H1 (cell line): ENCODE results near the gene LAG3. TPM values are rescaled to one million over a fixed set of nuclear protein-coding genes. Genes with fewer than 3 reads are reported as not detected.

Experiments
- CTCF ChIA-PET: fragments of 300-600 bp; sonication (Branson Sonifier 250); formaldehyde crosslinking; loops from one replicate; lab custom pipeline; 2021; ENCODE audit not compliant: partially characterized antibody; lab: Charles Lee
- POLR2A ChIA-PET: fragments of 300-600 bp; sonication (Branson Sonifier 250); formaldehyde crosslinking; loops from one replicate; lab custom pipeline; 2021; ENCODE audit warnings: inconsistent platforms; ENCODE audit not compliant: partially characterized antibody; lab: Charles Lee
- DNase-seq, 2 experiments: peaks; one replicate each; pipeline versions ENCODE4 v3.0.0 to v3.0.0-alpha.2; 2010 to 2022; ENCODE audit warnings: low spot score in 2 of 2, low read depth in 1 of 2, mixed read lengths in 1 of 2
- FAIRE-seq: peaks from 2 replicates; lab custom pipeline; 2011; peaks lifted over from hg19 to GRCh38; lab: Jason Lieb, UNC
- H2AFZ ChIP-seq: 2 replicates; pipeline ENCODE4 v1.8.1; 2012; ENCODE audit warnings: low read length, inconsistent platforms
- H2AK5ac ChIP-seq: 2 replicates; pipeline ENCODE4 v1.6.1; 2013; ENCODE audit warnings: low read depth, low read length
- H2BK120ac ChIP-seq: replicated peaks from 2 replicates; pipeline ENCODE3; 2013; ENCODE audit warnings: low read depth, low read length, inconsistent platforms
- H2BK12ac ChIP-seq: 2 replicates; pipeline ENCODE4 v1.6.1; 2013; ENCODE audit warnings: low read depth, low read length
- H2BK15ac ChIP-seq: 2 replicates; pipeline ENCODE4 v1.6.1; 2013; ENCODE audit warnings: low read length
- H2BK20ac ChIP-seq: 2 replicates; pipeline ENCODE4 v1.6.1; 2013; ENCODE audit warnings: low read length
- H2BK5ac ChIP-seq: 2 replicates; pipeline ENCODE4 v1.6.1; 2013; ENCODE audit warnings: low read depth, low read length
- H3K14ac ChIP-seq: 2 replicates; pipeline ENCODE4 v1.6.1; 2013; ENCODE audit warnings: inconsistent platforms; ENCODE audit not compliant: insufficient read length
- H3K18ac ChIP-seq: 2 replicates; pipeline ENCODE4 v1.6.1; 2013; ENCODE audit warnings: low read length; ENCODE audit errors: extremely low read depth
- H3K23ac ChIP-seq: 2 replicates; pipeline ENCODE4 v1.6.1; 2013; ENCODE audit warnings: inconsistent platforms; ENCODE audit not compliant: insufficient read length
- H3K23me2 ChIP-seq: 2 replicates; pipeline ENCODE4 v1.6.1; 2013; ENCODE audit warnings: low read depth, low read length
- H3K27ac ChIP-seq: 2 replicates; pipeline ENCODE4 v1.6.1; 2011; ENCODE audit warnings: low read depth, low read length, inconsistent platforms
- H3K27me3 ChIP-seq, 4 experiments: replicated peaks in 1 of 4; 1 replicate in 1 of 4; 2 replicates in 3 of 4; pipeline versions ENCODE4 v1.6.1 to v1.8.1; 2011 to 2013; ENCODE audit warnings: low read length in 3 of 4, mild to moderate bottlenecking in 3 of 4, inconsistent platforms in 2 of 4, mixed read lengths in 2 of 4, moderate library complexity in 1 of 4; ENCODE audit not compliant: control insufficient read depth in 3 of 4, insufficient read depth in 3 of 4; ENCODE audit errors: extremely low read depth in 1 of 4
- H3K36me3 ChIP-seq, 4 experiments: 2 replicates each; pipeline versions ENCODE4 v1.6.1 to v1.8.1; 2011 to 2013; ENCODE audit warnings: mild to moderate bottlenecking in 4 of 4, low read length in 3 of 4, moderate library complexity in 2 of 4, control low read depth in 1 of 4, inconsistent platforms in 1 of 4; ENCODE audit not compliant: insufficient read depth in 4 of 4, control insufficient read depth in 2 of 4
- H3K4ac ChIP-seq: replicated peaks from 2 replicates; pipeline ENCODE3; 2013; ENCODE audit warnings: low read length, low read depth, mixed read lengths, inconsistent platforms; ENCODE audit not compliant: insufficient read length
- H3K4me1 ChIP-seq, 4 experiments: replicated peaks in 1 of 4; 1 replicate in 1 of 4; 2 replicates in 3 of 4; pipeline versions ENCODE4 v1.6.1 to v1.8.1; 2011 to 2013; ENCODE audit warnings: low read length in 3 of 4, inconsistent platforms in 2 of 4, mixed read lengths in 1 of 4; ENCODE audit not compliant: insufficient read depth in 4 of 4, control insufficient read depth in 3 of 4
- H3K4me2 ChIP-seq, 2 experiments: 2 replicates each; pipeline versions ENCODE4 v1.6.1 to v1.8.1; 2011 to 2013; ENCODE audit warnings: low read depth in 2 of 2, low read length in 2 of 2, control low read depth in 1 of 2, inconsistent platforms in 1 of 2, mild to moderate bottlenecking in 1 of 2; ENCODE audit not compliant: insufficient read depth in 1 of 2
- H3K4me3 ChIP-seq, 4 experiments: fragments of 200-600, 300-600 bp in 1 of 4; sonication (generic), shearing (Covaris generic), sonication (Bioruptor Twin) in 1 of 4; 2 replicates each; pipeline versions ENCODE4 v1.5.1 to v1.8.1; 2011 to 2016; ENCODE audit warnings: low read length in 4 of 4, low read depth in 3 of 4, control low read depth in 2 of 4, inconsistent platforms in 2 of 4, mild to moderate bottlenecking in 2 of 4, mixed read lengths in 1 of 4, moderate library complexity in 1 of 4; ENCODE audit not compliant: insufficient read depth in 2 of 4; ENCODE audit errors: extremely low read depth in 1 of 4
- H3K56ac ChIP-seq: replicated peaks from 2 replicates; pipeline ENCODE3; 2013; ENCODE audit warnings: low read depth, mild to moderate bottlenecking, mixed read lengths, low read length, inconsistent platforms; ENCODE audit not compliant: insufficient read length
- H3K79me1 ChIP-seq: 2 replicates; pipeline ENCODE4 v1.6.1; 2013; ENCODE audit warnings: low read depth, low read length, control low read depth
- H3K79me2 ChIP-seq, 2 experiments: 2 replicates each; pipeline versions ENCODE4 v1.6.1 to v1.8.1; 2012 to 2013; ENCODE audit warnings: low read length in 2 of 2, mild to moderate bottlenecking in 2 of 2, inconsistent platforms in 1 of 2; ENCODE audit not compliant: insufficient read depth in 2 of 2, control insufficient read depth in 1 of 2
- H3K9ac ChIP-seq, 4 experiments: replicated peaks in 1 of 4; 1 replicate in 1 of 4; 2 replicates in 3 of 4; pipeline versions ENCODE4 v1.6.1 to v1.8.1; 2011 to 2013; ENCODE audit warnings: low read depth in 3 of 4, low read length in 3 of 4, control low read depth in 2 of 4, mild to moderate bottlenecking in 2 of 4, moderate library complexity in 2 of 4, inconsistent platforms in 1 of 4; ENCODE audit errors: extremely low read depth in 1 of 4
- H3K9me3 ChIP-seq, 2 experiments: 2 replicates each; pipeline versions ENCODE4 v1.6.1 to v1.8.1; 2012 to 2013; ENCODE audit warnings: mild to moderate bottlenecking in 2 of 2, moderate library complexity in 2 of 2, control low read depth in 1 of 2, inconsistent platforms in 1 of 2, low read depth in 1 of 2, low read length in 1 of 2, mixed read lengths in 1 of 2; ENCODE audit not compliant: insufficient read depth in 2 of 2
- H4K20me1 ChIP-seq, 2 experiments: replicated peaks in 1 of 2; 2 replicates each; pipeline versions ENCODE3 to v1.8.1; 2011 to 2013; ENCODE audit warnings: inconsistent platforms in 2 of 2, low read length in 2 of 2, mild to moderate bottlenecking in 1 of 2; ENCODE audit not compliant: insufficient read depth in 2 of 2, control insufficient read depth in 1 of 2
- H4K5ac ChIP-seq: 2 replicates; pipeline ENCODE4 v1.6.1; 2013; ENCODE audit warnings: low read length, low read depth, mixed read lengths, inconsistent platforms; ENCODE audit not compliant: insufficient read length
- H4K8ac ChIP-seq: 2 replicates; pipeline ENCODE4 v1.8.0; 2013; ENCODE audit warnings: mild to moderate bottlenecking, moderate library complexity, low read length, inconsistent platforms; ENCODE audit not compliant: insufficient read depth; ENCODE audit errors: extremely low read depth
- H4K91ac ChIP-seq: replicated peaks from 2 replicates; pipeline ENCODE3; 2013; ENCODE audit warnings: low read length, mixed read lengths, inconsistent platforms; ENCODE audit not compliant: insufficient read length
- ATF2 ChIP-seq: IDR thresholded peaks from 2 replicates; pipeline ENCODE4 v1.6.1; 2012; ENCODE audit warnings: low read length, inconsistent platforms
- ATF3 ChIP-seq: IDR thresholded peaks from 2 replicates; pipeline ENCODE4 v1.6.1; 2011; ENCODE audit warnings: low read depth, mild to moderate bottlenecking, low read length; ENCODE audit not compliant: insufficient read depth
- CHD2 ChIP-seq: IDR thresholded peaks from 2 replicates; pipeline ENCODE4 v1.6.1; 2012; ENCODE audit warnings: low read length, improper control_type of control experiment
- EGR1 ChIP-seq: IDR thresholded peaks from 2 replicates; pipeline ENCODE4 v1.6.1; 2011; ENCODE audit warnings: low read depth, low read length, borderline replicate concordance
- FOSL1 ChIP-seq: IDR thresholded peaks from 2 replicates; pipeline ENCODE4 v1.6.1; 2011; ENCODE audit warnings: mild to moderate bottlenecking, low read depth, low read length, moderate library complexity; ENCODE audit not compliant: insufficient read depth
- JUND ChIP-seq: IDR thresholded peaks from 2 replicates; pipeline ENCODE4 v1.6.1; 2011; ENCODE audit warnings: mild to moderate bottlenecking, improper control_type of control experiment, low read length
- KDM1A ChIP-seq: fragments of 200-600, 300-600 bp; sonication (generic); IDR thresholded peaks from 2 replicates; pipeline ENCODE4 v1.7.1; 2016; ENCODE audit warnings: mild to moderate bottlenecking, low read length, borderline replicate concordance
- TCF12 ChIP-seq: IDR thresholded peaks from 2 replicates; pipeline ENCODE4 v1.6.1; 2011; ENCODE audit warnings: low read depth, mild to moderate bottlenecking, low read length
- WGBS, 2 experiments: shearing (Covaris generic) in 1 of 2; methylation state at CpG; one replicate each; pipeline versions ENCODE4 v1.1.6 to v1.1.7; 2013 to 2015; ENCODE audit warnings: low lambda C conversion rate in 2 of 2, mixed read lengths in 2 of 2, inconsistent platforms in 1 of 2, low coverage in 1 of 2, missing lambda C conversion rate in 1 of 2; ENCODE audit not compliant: insufficient replicate concordance in 2 of 2, insufficient coverage in 1 of 2, insufficient read length in 1 of 2; ENCODE audit errors: extremely low coverage in 1 of 2, missing lambda C conversion rate in 1 of 2; 5-methylcytosine and 5-hydroxymethylcytosine counted together
- long read RNA-seq, 2 experiments: library from RNA in 1 of 2; library from capped mRNA in 1 of 2; stranded (forward); transcript quantifications; one replicate each; pipeline ENCODE4 v2.0.0, GENCODE V29; 2021; ENCODE audit warnings: inconsistent platforms in 1 of 2
- polyA minus RNA-seq, 3 experiments: library from RNA; depleted of rRNA, polyadenylated mRNA; stranded (reverse); fragments of >200 nt; gene quantifications; 1 replicate in 2 of 3; 2 replicates in 1 of 3; pipeline ENCODE4 v1.2.3, GENCODE V29; 2011
- polyA plus RNA-seq, 7 experiments: library from polyadenylated mRNA; depleted of rRNA in 3 of 7; stranded (reverse) in 5 of 7; unstranded in 2 of 7; fragments of >200 nt in 5 of 7; fragments of 200-250 nt in 2 of 7; gene quantifications; 1 replicate in 5 of 7; 2 replicates in 1 of 7; 4 replicates in 1 of 7; pipeline versions ENCODE4 v1.2.1 to v1.2.3, GENCODE V29; 2011 to 2013; ENCODE audit warnings: missing spikeins in 2 of 7, mixed read lengths in 2 of 7
- total RNA-seq: library from RNA; stranded (reverse); fragmentation: NEBNext Ultra II Directional; extraction: Animal tissue kit (Norgen Biotek cat#: 25700); gene quantifications from 2 replicates; pipeline ENCODE4 v1.2.1, GENCODE V29; 2021

The LAG3 gene
- total RNA-seq (2.8 and 3.1 TPM in 2 replicates), polyA plus RNA-seq (2011; rRNA removed) (1.1 and 2.5 TPM in 2 replicates), polyA minus RNA-seq (2011; rRNA and poly(A)+ RNA removed) (0.29 and 0.47 TPM in 2 replicates)
- polyA plus RNA-seq (2011; cell fraction: cytosol; rRNA removed), result 1.2 TPM
- 6.1 TPM for polyA plus RNA-seq (2011; cell fraction: nucleus; rRNA removed)
- polyA plus RNA-seq (2012, experiment 1 of 2), result 1.7 to 3.0 TPM (median 2.8 TPM) in 4 replicates
- 1.4 TPM for polyA plus RNA-seq (2012, experiment 2 of 2)
- 1.7 TPM for polyA plus RNA-seq (2013, experiment 1 of 2)
- 1.8 TPM for polyA plus RNA-seq (2013, experiment 2 of 2)
- 0.81 TPM for polyA minus RNA-seq (2011; cell fraction: cytosol; rRNA and poly(A)+ RNA removed)
- 3.6 TPM for polyA minus RNA-seq (2011; cell fraction: nucleus; rRNA and poly(A)+ RNA removed)
- long read RNA-seq, experiment 1, partial matches to known transcripts, result 1 of 1 reads
- long read RNA-seq, experiment 1, other reads (novel, unspliced or antisense), result 0 of 1 reads
- long read RNA-seq, experiment 2, result 0 reads

- H2AK5ac ChIP-seq, result no peak within 1 kb of the TSS; the same call in 1 of the 2 replicates
- no peak within 1 kb of the TSS for H3K56ac ChIP-seq
- peaks cover 0 to 29% (median 22%) of the 10 kb centered on the region in 4 experiments; a peak in 5 of 7 replicates for H3K27me3 ChIP-seq
- H2BK20ac ChIP-seq, result 0 out of 2 replicates have a peak within 1 kb of the TSS, but pooled peaks have one; percentile 48
- H3K23me2 ChIP-seq, result peaks cover 13% of the 10 kb centered on the region
- peaks cover 4 to 22% of the 10 kb centered on the region in 2 experiments; a peak in 2 of 4 replicates for H3K79me2 ChIP-seq
- peaks cover 4 to 36% (median 25%) of the 10 kb centered on the region in 4 experiments for H3K4me1 ChIP-seq
- peak within 1 kb of the TSS in 2 of 4 experiments; percentile 26 to 54; a peak in 1 of 7 replicates for H3K9ac ChIP-seq
- CTCF ChIA-PET, result interaction anchor here (0.5 to 29.6 kb wide), 7 partner anchors 9 to 57 kb away, joined by 3 to 532 read pairs (median 4); partner anchors contain the start of genes GNB3, GPR162, MLF2 and P3H3
- H3K4me2 ChIP-seq, result peak within 1 kb of the TSS; percentile 83 to 85
- no peaks in the 10 kb centered on the region for H3K9me3 ChIP-seq
- no peak within 1 kb of the TSS for H3K4ac ChIP-seq
- peak within 1 kb of the TSS; percentile 99; the same call in 1 of the 2 replicates for H2BK15ac ChIP-seq
- peak within 1 kb of the TSS; percentile 87; the same call in 1 of the 2 replicates for H2BK12ac ChIP-seq
- no peak within 1 kb of the TSS for H3K27ac ChIP-seq
- H4K91ac ChIP-seq, result peak within 1 kb of the TSS; percentile 79
- H4K8ac ChIP-seq, result peak within 1 kb of the TSS; percentile 28; the same call in 1 of the 2 replicates
- H3K4me3 ChIP-seq, result peak within 1 kb of the TSS; percentile 5 to 60 (median 31)
- no peak within 1 kb of the TSS for H2BK5ac ChIP-seq
- no CpG with 5 or more reads among the region's 15 CpGs for WGBS, 2 experiments
- peaks cover 0 to 23% (median 5%) of the 10 kb centered on the region in 4 experiments; a peak in 6 of 8 replicates for H3K36me3 ChIP-seq
- no peak within 1 kb of the TSS for H4K5ac ChIP-seq
- FAIRE-seq, result no peak
- H3K18ac ChIP-seq, result peak within 1 kb of the TSS; percentile 26
- no peak within 1 kb of the TSS for H2BK120ac ChIP-seq
- no peak within 1 kb of the TSS for H3K14ac ChIP-seq
- peak within 1 kb of the TSS; percentile 85 for H3K23ac ChIP-seq
- H2AFZ ChIP-seq, result no peak within 1 kb of the TSS
- H4K20me1 ChIP-seq, result peaks cover 6 to 19% of the 10 kb centered on the region in 2 experiments
- POLR2A ChIA-PET, result interaction anchor here (0.6 to 11.6 kb wide), 10 partner anchors 9 to 171 kb away, joined by 3 to 151 read pairs (median 5); partner anchors contain the start of genes C12orf57, GPR162, MLF2 and RNU7-1
- no peak for DNase-seq
- 0 out of 2 replicates have a peak, but pooled peaks cover 2% of the 10 kb centered on the region for H3K79me1 ChIP-seq
- TF ChIP-seq FOSL1 (no peak), ATF2 (no peak), EGR1 (no peak), JUND (no peak), CHD2 (no peak), TCF12 (no peak), ATF3 (no peak), KDM1A (no peak)
Measured at GRCh38 chr12:6772331-6772695, at the start of gene LAG3. TSS of gene LAG3 (plus strand) at chr12:6772520. CDS start at chr12:6772853, 333 bp downstream.
